Ecto neural progenitor cell (in vitro differentiated cells): ENCODE data around the gene RPLP1.

Experiments
- DNase-seq: peaks from one replicate; pipeline ENCODE4 v3.0.0-alpha.2; 2018; ENCODE audit warnings: low spot score

The RPLP1 gene

DNA sequence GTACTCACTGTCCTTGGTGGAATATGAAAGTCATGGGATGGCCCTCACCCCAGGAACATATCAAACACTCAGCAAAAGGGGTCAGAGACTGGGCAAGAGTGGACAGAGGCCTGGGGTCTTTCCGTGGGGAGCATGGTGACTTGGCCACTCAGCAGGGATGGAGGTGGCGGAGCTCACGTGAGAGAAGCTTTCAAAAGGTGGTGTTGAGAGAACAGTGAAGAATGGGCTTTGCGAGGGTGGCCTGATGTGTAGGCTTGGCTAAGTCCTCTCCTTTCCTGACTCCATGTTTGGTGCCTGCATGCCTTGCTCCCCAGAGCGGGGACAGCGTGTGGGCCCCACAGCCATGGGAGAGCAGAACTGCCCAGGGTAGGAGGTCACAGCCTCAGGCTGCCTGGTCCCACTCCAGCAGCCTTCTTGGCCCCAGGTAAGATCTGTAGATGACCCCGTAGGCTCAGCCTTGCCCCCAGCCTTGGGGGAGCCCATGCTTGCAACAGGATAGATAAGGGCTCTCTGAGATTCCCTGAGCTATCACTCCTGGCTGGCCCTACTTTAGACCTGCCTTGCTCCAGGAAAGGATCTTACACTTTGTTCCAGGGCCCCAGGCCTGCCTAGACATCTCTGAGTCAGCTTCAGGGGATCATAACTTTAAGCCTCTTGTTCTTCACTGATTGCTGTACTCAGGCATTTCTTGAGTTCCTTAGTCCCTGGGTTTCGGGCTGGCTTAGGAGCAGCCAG, 17.0 kb downstream of the RPLP1 start:
- peak; percentile 40 for DNase-seq

DNA sequence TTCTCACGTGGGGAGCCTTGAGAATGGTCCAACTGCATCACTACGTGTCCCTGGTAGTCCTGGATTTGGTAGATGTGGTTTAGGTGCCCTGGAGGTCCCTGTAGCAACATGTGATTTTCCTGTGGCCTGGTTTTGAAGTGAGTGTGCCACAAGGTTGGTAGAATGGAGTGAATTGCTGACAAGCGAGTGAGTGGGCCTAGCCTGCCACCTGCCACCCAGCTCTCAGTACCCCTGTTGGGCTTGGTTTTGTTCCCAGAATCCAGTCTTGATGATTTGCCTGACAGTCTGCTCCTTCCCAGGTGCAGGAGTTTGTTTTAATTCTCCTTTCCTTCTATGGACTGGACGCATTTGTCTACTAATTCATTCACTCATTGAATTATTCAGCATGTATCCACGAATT, 19.4 kb downstream of the RPLP1 start:
- peak; percentile 38 for DNase-seq

DNA sequence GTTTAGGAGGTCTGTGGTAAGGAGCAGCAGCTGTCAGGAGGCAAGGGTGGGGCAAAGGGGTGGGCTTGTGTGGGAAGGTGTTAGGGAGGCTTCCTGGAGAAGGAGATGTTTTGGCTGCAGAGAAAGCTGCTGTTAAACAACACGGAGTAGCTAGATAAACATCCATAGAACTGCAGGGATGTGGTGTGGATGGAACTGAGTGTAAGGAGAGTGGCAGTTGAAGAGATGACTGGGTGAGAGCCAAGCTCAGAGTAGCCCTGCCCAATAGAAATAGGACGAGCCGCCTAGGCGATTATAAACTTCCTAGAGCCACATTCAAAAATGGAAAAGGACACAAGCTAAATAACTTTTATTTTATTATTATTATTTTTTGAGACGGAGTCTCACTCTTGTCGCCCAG, 19.9 kb downstream of the RPLP1 start:
- no peak for DNase-seq

DNA sequence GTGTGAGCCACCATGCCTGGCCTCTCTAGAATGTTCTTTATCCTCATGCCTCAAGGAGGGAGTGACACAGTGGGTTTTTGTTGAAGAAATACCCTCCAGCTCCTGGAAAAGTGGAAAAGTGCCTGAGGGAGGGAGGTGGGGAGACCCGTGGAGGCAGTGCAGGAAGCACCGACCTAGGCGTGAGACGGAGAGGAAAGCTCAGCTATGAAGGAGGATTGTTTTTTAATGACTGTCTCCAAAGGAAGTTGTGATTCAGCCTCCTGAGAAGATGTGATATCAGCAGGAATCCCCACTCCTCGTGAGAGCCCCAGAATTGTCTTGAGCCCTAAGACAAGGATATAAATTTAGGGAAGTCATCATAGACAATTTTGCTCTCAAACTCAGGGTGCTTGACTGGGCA, 21.7 kb downstream of the RPLP1 start:
- DNase-seq: no peak

DNA sequence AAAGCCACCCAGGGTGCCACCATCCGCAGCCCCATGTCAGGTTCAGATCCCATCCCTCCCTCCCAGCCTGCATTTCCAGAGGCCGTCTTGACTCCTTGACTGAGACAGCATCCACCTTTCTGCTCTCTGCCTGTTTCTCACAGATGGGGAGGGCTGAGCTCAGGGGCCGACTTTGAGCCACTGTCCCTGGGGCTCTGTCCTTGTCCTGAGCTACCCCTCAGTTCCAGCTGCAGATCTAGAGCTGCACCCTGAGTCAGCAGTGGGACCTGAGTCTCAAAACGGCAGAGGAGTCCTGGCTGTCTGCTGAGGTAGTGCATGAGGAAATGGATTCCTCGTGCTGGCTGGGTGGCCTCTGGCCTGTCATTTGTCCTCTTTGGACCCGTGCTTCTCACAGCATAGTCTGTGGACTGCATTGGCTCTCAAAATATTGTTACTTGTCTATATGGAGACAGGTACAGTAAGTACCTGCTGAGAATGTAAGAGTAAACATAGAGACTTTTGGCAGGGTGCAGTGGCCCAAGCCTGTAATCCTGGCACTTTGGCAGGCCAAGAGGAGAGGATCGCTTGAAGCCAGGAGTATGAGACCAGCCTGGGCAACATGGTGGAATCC, 22.3 kb downstream of the RPLP1 start:
- no peak for DNase-seq

DNA sequence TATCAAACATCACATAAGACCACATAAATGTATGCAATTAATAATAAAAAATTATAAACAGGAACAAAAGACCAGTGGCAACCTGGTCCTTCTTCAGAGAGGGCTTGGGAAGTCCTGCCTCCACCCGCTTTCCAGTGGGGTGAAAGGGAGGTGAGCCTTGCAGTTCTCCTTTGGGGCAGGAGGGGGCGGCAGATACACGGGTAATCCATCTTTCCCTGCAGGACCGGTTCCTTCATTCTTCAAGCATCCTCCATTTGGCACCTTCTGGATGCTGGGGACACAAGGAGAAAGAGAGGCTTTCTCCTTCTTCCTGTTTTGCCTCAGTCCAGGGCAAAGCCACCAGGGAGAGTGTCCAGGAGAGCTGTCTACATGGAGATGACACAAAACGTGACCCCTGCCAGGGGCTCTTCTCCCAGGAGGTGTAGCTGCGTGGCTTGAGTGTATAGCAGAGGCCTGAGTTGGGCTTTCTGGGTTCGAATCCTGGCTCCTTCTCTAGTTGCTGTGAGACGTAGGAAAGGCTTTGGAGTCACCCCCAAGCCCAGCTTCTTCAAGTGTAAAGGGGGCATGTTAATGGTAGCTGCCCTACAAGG, 23.2 kb downstream of the RPLP1 start:
- DNase-seq: peak; percentile 81

DNA sequence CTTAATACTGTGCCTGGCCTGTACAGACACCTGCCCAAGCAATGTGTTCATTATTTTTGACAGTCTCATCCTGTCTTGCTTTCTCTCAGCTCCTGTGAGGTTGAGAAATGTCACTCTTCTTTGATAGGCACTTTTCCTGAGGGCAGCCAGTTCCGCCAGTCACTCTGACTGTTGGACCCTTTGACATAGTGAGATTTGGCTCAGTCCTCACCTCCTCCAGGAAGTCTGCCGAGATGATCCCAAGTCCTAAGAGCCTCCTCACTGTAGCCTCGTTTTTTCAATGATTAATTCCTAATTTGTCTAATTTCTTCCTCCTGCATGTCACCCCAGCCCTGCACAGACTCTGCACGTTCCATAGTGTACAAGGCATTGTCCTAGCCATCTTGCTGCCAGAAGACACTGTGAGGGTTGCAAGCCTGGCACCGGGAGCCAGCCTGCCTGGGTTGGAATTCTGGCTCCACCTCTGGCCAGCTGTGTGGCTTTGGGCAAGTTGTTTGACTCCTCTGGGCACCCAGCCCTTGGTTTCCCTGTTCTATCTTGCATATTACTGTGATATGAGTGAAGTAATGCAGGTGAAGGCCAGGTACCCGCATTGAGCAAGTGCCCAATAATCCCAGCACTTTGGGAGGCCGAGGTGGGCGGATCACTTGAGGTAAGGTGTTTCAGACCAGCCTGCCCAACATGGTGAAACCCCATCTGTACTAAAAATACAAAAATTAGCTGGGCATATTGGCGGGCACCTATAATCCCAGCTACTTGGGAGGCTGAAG, 24.3 kb downstream of the RPLP1 start:
- no peak for DNase-seq

DNA sequence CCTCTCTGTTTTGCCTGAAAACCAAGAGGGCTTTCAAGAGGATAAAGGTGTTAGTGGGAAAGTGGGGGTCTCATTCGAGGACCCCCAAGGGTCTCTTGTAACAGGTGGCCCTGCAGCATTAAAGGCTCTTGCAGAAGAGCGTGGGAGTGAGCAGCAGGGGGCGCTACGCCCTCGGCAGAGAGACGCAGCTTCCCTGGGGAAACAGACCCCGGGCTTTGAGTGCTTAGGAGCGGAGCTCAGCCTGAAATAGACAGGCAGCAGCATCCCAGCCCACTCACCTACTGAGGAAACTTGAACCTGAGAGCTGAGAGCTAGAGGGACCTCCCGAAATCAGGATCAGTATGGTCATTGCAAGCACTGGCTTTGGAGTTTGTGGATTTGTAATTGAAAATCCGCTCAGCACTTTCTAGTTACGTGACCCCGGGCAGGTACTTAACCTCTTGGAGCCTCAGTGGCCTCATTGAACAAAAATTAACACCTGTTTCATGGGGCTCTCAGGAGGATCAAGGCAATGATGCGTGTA, 25.7 kb downstream of the RPLP1 start:
- DNase-seq: peak; percentile 83

DNA sequence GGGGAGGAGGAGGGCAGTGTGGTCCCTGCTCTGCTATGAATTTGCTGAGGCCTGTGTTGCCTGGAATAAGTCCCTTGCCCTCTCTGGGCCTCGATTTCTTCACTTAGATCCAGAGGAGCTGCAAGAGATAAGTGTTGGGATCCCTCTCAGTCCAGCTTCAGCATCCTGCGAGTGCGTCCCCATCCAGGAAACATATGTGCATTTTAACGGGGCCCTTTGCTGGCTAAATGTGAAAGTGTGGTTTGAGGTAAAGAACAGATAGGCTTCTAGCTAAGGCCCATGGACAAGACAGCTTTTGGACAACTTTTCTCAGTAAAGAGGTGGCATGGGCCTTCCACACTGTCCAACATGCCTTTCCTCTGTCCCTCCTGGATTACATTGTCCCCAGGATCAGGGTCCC, 26.5 kb downstream of the RPLP1 start:
- DNase-seq: no peak

DNA sequence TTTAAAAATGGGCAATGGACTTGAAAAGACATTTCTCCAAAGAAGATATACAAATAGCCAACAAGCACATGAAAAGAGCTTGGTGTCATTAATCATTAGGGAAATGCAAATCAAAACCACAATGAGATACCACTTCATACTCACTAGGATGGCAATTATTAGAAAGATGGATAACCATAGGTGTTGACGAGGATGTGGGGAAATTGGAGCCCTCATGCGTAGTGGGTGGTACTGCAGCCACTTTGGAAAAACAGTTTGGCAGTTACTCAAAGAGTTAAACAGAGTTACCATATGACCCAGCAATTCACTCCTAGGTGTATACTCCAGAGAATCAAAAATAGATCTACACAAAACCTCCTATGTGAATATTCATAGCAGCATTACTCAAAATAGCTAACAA, 27.4 kb downstream of the RPLP1 start:
- DNase-seq: no peak

DNA sequence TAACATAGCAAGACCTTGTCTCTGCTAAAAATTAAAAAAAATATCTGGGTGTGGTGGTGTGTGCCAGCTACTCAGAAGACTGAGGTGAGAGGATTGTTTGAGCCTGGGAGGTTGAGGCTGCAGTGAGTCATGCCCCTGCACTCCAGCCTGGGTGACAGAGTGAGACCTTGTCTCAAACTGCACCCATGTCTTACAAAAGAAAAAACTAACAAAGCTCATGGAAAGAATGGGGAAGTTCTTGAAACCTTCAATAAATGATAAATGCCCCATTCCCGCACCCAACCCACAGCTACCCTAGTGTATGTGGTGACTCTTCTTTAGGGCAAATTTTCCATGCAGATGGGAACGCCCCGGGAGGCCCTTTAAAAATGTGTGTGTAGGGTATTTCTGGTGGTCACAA, 28.3 kb downstream of the RPLP1 start:
- no peak for DNase-seq

DNA sequence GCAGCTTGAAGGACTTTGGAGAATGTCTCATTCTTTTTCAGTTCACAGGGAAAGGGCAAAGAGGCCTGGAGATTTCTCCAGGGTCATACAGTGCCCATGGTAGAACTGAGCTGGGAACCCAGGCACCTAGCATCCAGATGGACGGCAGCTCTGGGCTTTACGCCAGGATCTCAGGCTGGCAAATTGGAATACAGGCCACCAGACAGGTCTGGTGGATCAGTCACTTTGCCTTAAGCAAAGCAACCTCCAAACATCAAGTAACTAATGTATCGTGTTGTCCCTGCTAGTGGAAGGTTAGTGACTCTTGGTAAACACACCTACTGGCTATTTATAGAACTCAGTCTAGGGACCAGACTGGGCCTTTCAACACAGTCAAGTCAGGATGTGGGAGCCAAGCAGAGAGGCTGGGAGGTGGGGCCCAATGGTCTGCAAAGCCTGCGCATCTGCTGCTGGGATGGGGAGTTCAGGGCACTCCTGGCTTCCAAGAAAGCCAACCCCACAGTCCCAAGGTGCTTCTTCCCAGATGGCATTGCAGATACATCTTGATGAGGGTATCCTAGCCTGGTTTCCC, 30.2 kb downstream of the RPLP1 start:
- DNase-seq: no peak

DNA sequence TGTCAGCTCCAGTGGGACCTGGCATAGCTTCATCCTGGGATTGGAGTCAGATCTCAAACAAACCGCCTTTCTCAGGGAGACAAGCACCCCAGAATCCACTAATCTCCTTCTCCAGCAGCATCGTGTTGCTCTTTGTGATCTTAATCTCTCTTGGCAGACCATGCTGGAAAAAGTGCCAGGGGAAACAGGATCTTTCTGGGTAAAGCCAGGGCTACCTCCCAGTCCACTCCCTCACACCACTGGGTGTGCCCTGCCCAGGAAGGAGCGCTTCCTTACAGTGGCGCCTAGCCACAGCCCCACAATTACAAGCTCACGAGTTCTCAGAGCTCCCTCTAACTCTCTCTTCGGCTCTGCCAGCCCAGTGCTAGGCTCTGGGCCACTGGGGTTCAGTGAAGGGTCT, 32.2 kb downstream of the RPLP1 start:
- no peak for DNase-seq

DNA sequence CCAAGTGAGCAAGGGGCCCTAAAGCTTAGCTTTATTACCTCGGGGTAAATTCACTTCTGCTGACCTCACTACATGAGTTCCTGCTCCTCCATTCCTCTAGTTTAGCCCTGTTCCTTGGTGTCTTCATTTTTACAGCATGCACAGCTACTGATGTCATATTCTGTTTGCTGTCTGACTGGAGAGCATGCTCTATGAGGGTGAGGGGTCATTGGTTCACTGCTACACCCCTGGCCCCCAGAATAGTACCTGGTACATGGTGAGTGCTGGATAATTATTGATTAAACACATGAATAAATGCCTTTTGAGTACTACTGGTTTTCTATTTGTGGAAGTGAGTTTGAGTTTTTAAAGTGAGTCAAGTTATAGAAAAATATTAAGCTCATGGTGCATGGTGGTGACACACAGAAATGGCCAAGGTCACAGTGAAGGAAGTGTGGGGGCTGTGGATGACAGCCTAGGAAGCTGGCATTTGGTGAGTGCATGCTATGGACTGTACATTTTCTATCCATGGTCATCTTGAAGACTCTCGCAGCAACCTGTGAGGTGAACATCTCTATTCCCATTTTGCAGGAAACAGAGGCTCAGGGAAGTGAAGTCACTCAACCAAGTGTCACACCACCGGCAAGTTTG, 34.0 kb downstream of the RPLP1 start:
- DNase-seq: peak; percentile 7

DNA sequence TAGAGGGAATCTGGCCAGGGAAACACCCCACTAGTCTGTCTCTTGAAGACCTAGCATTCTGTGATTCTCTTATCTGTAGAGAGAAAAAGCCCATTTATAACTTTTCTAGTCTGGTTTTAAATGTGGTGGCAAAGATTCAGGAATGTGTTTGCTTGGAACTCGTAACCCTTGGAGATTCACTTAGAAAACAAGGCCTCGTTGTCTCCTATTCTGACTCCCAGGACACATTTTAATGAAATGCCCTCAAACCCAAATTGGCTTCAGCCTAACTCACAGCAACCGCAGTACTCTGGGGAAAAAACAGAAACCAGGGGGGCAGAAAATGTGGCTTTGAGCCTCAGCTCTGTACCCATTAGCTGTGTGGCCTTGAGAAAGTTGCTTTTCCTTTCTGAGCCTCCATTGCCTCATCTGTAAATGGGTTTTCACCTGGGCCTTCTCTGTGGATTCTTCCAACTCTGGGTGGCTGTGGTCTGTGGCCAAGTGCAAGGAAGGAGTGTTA, 36.5 kb downstream of the RPLP1 start:
- DNase-seq: no peak

DNA sequence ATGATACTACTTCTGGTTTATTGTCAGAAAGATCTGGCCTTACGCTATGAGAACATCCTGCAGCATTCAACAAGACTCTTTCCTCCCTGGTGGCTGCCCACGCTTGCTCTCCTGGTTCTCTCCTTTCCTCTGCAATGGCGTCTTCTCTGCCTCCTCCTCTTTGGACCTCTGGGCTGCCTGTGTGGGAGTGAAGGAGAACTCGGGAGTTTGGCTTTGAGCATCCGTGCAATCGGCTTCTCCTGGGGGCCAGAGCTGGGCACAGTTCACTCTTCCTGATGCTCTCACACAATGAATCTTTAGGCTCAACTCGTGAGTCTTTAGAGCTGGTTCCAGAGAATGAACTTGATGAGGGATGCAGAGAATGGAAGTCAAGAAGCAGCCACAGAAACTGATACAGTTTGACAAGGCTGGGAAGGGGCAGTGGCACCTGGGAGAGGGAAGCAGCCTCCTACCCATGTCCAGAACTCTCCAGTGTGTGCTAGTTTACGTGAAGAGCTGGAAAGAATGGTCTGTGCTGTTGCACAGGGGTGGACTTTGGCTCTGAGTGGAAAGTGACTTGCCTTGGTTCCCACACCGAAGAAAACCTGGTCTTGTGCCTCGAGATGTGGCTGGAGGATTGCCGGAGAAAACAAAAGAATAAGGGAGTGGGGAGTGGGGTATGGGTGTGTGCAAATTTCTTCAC, 37.9 kb downstream of the RPLP1 start:
- DNase-seq: no peak

DNA sequence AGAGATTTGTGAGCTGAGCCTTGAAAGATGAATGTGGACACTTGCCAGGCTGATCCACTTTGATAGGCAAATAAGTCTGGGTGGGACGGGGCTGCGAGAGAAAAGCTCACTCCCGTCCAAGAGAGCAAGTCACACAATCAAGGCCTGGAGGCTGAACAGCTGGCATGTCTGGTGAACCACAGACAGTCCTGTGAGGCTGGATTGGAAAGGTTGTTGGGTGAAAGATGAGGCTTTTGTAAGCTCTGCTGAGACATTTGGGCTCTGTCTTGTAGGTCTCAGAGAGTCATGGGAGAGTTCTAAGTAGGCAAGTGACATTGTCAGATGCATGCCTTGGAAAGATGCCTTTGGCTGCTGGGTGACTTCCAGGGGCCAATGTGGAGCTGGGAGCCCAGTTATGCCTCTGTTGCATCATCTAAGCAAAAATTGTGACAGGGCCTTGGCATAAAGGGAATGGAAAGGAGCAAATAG, 38.5 kb downstream of the RPLP1 start:
- DNase-seq: no peak

DNA sequence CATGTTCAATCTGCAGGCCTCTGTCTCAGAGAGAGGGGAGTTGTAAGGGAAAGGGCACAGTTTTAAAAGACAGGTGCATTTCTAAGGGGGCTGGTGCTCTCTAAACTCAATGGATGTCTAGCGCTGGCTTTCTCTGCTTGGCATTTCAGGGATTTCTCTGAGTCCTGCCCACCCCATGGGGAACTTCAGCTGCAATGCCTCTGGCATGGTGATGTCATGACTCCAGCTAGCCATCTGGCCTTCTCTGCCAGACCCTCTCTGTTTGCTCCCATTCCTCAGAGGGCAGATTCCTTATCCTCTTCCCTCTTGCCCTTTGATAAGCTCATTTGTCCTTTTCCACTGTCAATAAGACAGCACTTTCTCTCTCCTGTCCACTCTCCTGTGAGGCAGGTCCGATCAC, 40.8 kb downstream of the RPLP1 start:
- DNase-seq: peak; percentile 36

DNA sequence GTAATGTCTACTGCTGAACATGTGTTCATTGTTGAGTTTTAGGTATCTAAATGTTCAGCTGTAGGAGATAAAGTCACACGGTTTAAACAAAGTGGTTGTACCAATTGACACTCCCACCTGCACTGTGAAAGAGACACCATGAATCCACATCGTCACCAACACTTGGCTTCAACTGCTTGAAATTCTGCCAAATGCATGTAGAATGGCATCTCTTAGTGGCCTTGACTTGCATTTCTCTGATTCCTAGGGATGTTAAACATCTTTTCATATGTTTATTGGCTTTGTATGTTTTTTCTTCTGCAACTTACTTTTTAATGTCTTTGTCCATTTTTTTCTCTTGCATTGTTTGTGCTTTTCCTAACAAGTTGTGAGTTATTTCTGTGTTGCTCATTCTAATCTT, 43.4 kb downstream of the RPLP1 start:
- no peak for DNase-seq

DNA sequence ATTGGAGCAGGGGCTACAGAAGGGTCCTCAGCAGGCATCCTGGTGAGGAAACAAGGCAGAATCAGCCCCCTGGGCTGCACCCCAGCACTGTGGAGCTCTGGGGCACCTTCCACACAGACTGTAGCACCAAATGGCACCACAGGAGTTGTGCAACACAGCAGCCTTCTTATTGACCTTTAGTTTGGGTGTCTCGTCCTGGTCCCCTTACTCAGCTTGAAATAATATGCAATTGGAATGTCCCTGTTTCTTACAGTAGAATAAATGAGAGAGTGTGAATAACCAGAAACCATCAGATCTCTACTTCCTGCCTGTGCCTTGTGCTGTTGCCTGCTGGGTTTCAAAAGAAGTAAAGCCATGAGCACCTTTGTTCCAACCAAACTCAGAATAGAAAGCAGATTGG, 44.5 kb downstream of the RPLP1 start:
- no peak for DNase-seq

DNA sequence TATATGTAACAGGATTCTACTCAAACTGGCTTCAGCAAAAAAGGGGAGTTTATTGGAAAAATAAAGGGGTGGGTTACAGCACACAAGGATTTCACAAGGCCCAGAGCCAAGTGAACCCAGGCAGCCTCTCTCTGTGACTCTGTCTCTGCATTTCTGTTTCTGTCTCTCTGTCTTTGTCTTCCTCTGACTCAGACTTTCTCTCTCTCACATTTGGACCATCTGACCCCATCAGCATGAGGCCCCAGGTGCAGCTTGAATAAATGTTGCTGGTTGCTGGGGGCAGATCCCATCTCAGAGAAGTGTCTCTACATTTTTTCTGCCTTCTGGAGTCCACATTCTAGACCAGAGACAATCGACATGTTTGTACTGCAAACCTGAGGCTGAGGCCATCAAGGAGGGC, 45.0 kb downstream of the RPLP1 start:
- DNase-seq: no peak
